Measurements from ENCODE around the gene C20orf96.

The C20orf96 gene

GRCh38 chr20:312067-312466, 21.5 kb upstream of the C20orf96 start:
- DNase-seq = no peak

- no peak for DNase-seq
Observed at GRCh38 chr20:311609-312008, 21.1 kb upstream of the C20orf96 start.

GRCh38 chr20:310645-311044, 20.1 kb upstream of the C20orf96 start:
- DNase-seq = no peak

- DNase-seq = peak; percentile 100
Observed at GRCh38 chr20:309841-310644, 19.5 kb upstream of the C20orf96 start.

GRCh38 chr20:309306-309840, 18.8 kb upstream of the C20orf96 start:
- no peak for DNase-seq

- no peak for DNase-seq
Observed at GRCh38 chr20:308427-309038, 18.0 kb upstream of the C20orf96 start.

- DNase-seq = no peak
Observed at GRCh38 chr20:305745-306144, 15.2 kb upstream of the C20orf96 start.

GRCh38 chr20:301886-302848, 11.6 kb upstream of the C20orf96 start:
- DNase-seq = no peak

- no peak for DNase-seq
Observed at GRCh38 chr20:300345-300990, 9.9 kb upstream of the C20orf96 start.

GRCh38 chr20:298776-299391, 8.3 kb upstream of the C20orf96 start:
- no peak for DNase-seq

GRCh38 chr20:297925-298775, 7.6 kb upstream of the C20orf96 start:
- peak; percentile 70 for DNase-seq

GRCh38 chr20:297098-297924, 6.8 kb upstream of the C20orf96 start, which contains the start of gene ZCCHC3:
Gene ZCCHC3, plus strand, starts transcription at chr20:297570. Its CDS starts 17 bp downstream, at chr20:297587.
- peak; percentile 94 for DNase-seq

- DNase-seq = no peak
Observed at GRCh38 chr20:295804-296203, 5.3 kb upstream of the C20orf96 start.

GRCh38 chr20:294602-295001, 4.1 kb upstream of the C20orf96 start:
- no peak for DNase-seq

- no peak for DNase-seq
Observed at GRCh38 chr20:289693-290083, 862 bp downstream of the C20orf96 start.

GRCh38 chr20:288956-289692, 1.4 kb downstream of the C20orf96 start:
- DNase-seq = no peak

GRCh38 chr20:286508-286907, 4.0 kb downstream of the C20orf96 start:
- no peak for DNase-seq

GRCh38 chr20:284172-284571, 6.4 kb downstream of the C20orf96 start:
- no peak for DNase-seq

Data from islet precursor cell (in vitro differentiated cells).